BE2C (cell line): ENCODE data around the gene FYB2.

Source experiments
- DNase-seq: peaks from one replicate; pipeline ENCODE4 v3.0.0-alpha.2; 2020
- H3K27me3 ChIP-seq: fragments of 250-450 bp; sonication (Bioruptor Pico); 2 replicates; pipeline ENCODE4 v1.5.1; 2020; ENCODE audit warnings: mild to moderate bottlenecking
- H3K36me3 ChIP-seq: fragments of 250-450 bp; sonication (Bioruptor Pico); 2 replicates; pipeline ENCODE4 v1.5.1; 2020; ENCODE audit warnings: mild to moderate bottlenecking
- H3K4me1 ChIP-seq: fragments of 250-450 bp; sonication (Bioruptor Pico); 2 replicates; pipeline ENCODE4 v1.5.1; 2020
- H3K4me3 ChIP-seq: 2 replicates; pipeline ENCODE4 v1.5.1; 2011; ENCODE audit warnings: low read depth, low read length
- H3K9me3 ChIP-seq: fragments of 250-450 bp; sonication (Bioruptor Pico); 2 replicates; pipeline ENCODE4 v1.5.1; 2020
- CTCF ChIP-seq: IDR thresholded peaks from 2 replicates; pipeline ENCODE4 v1.5.1; 2012; ENCODE audit warnings: mild to moderate bottlenecking, low read depth, low read length

FYB2 gene

GRCh38 chr1:56712150-56712549 is 107.1 kb downstream of the FYB2 start:
- no peak overlapping the region for H3K4me3 ChIP-seq
- H3K9me3 ChIP-seq, result no peaks in the 10 kb centered on the region
- DNase-seq, result no peak
- H3K27me3 ChIP-seq, result no peaks in the 10 kb centered on the region
- no peaks in the 10 kb centered on the region for H3K36me3 ChIP-seq
- no peak for TF ChIP-seq CTCF
- H3K4me1 ChIP-seq, result no peaks in the 10 kb centered on the region

GRCh38 chr1:56710646-56711045 is 108.6 kb downstream of the FYB2 start:
- H3K36me3 ChIP-seq, result no peaks in the 10 kb centered on the region
- H3K9me3 ChIP-seq, result no peaks in the 10 kb centered on the region
- no peak overlapping the region for H3K4me3 ChIP-seq
- TF ChIP-seq CTCF, result no peak
- no peaks in the 10 kb centered on the region for H3K27me3 ChIP-seq
- no peak for DNase-seq
- H3K4me1 ChIP-seq, result no peaks in the 10 kb centered on the region

- no peaks in the 10 kb centered on the region for H3K9me3 ChIP-seq
- H3K27me3 ChIP-seq, result no peaks in the 10 kb centered on the region
- H3K36me3 ChIP-seq, result no peaks in the 10 kb centered on the region
- no peak for TF ChIP-seq CTCF
- H3K4me3 ChIP-seq, result no peak overlapping the region
- DNase-seq, result no peak
- H3K4me1 ChIP-seq, result no peaks in the 10 kb centered on the region
These were observed 109.2 kb downstream of the FYB2 start for GRCh38 chr1:56709995-56710394.

GRCh38 chr1:56709269-56709880 is 109.8 kb downstream of the FYB2 start:
- Histone ChIP-seq H3K36me3 (no peaks in the 10 kb centered on the region), H3K9me3 (no peaks in the 10 kb centered on the region), H3K4me1 (no peaks in the 10 kb centered on the region), H3K4me3 (no peak overlapping the region), H3K27me3 (no peaks in the 10 kb centered on the region)
- peak; percentile 34 for TF ChIP-seq CTCF
- DNase-seq, result no peak

- TF ChIP-seq CTCF, result no peak
- no peaks in the 10 kb centered on the region for H3K36me3 ChIP-seq
- no peaks in the 10 kb centered on the region for H3K27me3 ChIP-seq
- H3K9me3 ChIP-seq, result no peaks in the 10 kb centered on the region
- no peak overlapping the region for H3K4me3 ChIP-seq
- H3K4me1 ChIP-seq, result no peaks in the 10 kb centered on the region
- no peak for DNase-seq
These were observed 111.8 kb downstream of the FYB2 start for GRCh38 chr1:56707379-56707778.

GRCh38 chr1:56703747-56704146 is 115.5 kb downstream of the FYB2 start:
- Histone ChIP-seq H3K27me3 (no peaks in the 10 kb centered on the region), H3K36me3 (no peaks in the 10 kb centered on the region), H3K4me3 (no peak overlapping the region), H3K4me1 (no peaks in the 10 kb centered on the region), H3K9me3 (no peaks in the 10 kb centered on the region)
- DNase-seq, result no peak
- TF ChIP-seq CTCF, result no peak
